ENCODE data around the gene ZCCHC2.
A peak's percentile ranks its signal among the peaks of the same experiment; 100 is the strongest.

DNA sequence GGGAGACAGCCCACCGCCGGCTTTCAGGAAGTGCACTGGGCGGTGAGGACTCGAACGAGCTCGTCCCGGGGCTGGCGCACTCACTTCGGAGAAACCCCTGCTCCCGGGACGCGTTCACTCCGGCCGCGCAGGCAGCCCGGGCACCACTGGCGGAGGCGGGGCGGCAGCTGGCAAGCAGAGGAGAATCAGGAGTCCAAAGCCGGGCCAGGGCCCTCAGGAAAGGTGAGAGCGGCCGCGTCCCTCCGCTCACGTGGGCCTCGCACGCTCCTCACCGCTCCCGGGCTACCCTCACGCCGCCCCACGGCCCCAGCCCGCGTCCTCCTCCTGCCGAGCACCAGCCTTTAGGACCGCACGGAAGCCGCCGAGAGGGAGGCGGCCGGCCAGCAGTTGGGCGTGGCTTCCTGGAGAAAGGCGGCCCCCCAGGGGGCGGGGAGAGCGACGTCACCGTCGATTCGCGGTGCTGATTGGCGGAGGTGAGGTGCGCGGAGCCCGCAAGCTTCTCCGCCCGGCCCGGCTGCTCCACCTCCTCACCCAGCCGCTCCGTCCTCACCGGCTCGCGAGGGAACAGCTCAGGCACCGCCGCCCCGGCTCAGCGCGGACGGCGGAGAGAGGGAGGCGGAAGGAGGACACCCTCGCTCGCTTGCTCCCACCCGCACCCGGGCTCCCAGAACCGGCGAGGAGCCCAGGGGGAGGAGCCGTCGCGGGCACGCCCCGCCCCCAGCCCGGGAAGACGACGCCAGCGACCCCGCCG is at the start of gene ZCCHC2:
- TF ChIP-seq, protein P1, sequence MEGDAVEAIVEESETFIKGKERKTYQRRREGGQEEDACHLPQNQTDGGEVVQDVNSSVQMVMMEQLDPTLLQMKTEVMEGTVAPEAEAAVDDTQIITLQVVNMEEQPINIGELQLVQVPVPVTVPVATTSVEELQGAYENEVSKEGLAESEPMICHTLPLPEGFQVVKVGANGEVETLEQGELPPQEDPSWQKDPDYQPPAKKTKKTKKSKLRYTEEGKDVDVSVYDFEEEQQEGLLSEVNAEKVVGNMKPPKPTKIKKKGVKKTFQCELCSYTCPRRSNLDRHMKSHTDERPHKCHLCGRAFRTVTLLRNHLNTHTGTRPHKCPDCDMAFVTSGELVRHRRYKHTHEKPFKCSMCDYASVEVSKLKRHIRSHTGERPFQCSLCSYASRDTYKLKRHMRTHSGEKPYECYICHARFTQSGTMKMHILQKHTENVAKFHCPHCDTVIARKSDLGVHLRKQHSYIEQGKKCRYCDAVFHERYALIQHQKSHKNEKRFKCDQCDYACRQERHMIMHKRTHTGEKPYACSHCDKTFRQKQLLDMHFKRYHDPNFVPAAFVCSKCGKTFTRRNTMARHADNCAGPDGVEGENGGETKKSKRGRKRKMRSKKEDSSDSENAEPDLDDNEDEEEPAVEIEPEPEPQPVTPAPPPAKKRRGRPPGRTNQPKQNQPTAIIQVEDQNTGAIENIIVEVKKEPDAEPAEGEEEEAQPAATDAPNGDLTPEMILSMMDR (IDR thresholded peaks at IDR 0.05 in 2 of 3, conservative IDR thresholded peaks at IDR 0.05 in 1 of 3; ENCODE audit: insufficient read depth in 2 of 3, low read depth in 1 of 3, low read length in 3 of 3), result no peak
- TF ChIP-seq, protein P2, sequence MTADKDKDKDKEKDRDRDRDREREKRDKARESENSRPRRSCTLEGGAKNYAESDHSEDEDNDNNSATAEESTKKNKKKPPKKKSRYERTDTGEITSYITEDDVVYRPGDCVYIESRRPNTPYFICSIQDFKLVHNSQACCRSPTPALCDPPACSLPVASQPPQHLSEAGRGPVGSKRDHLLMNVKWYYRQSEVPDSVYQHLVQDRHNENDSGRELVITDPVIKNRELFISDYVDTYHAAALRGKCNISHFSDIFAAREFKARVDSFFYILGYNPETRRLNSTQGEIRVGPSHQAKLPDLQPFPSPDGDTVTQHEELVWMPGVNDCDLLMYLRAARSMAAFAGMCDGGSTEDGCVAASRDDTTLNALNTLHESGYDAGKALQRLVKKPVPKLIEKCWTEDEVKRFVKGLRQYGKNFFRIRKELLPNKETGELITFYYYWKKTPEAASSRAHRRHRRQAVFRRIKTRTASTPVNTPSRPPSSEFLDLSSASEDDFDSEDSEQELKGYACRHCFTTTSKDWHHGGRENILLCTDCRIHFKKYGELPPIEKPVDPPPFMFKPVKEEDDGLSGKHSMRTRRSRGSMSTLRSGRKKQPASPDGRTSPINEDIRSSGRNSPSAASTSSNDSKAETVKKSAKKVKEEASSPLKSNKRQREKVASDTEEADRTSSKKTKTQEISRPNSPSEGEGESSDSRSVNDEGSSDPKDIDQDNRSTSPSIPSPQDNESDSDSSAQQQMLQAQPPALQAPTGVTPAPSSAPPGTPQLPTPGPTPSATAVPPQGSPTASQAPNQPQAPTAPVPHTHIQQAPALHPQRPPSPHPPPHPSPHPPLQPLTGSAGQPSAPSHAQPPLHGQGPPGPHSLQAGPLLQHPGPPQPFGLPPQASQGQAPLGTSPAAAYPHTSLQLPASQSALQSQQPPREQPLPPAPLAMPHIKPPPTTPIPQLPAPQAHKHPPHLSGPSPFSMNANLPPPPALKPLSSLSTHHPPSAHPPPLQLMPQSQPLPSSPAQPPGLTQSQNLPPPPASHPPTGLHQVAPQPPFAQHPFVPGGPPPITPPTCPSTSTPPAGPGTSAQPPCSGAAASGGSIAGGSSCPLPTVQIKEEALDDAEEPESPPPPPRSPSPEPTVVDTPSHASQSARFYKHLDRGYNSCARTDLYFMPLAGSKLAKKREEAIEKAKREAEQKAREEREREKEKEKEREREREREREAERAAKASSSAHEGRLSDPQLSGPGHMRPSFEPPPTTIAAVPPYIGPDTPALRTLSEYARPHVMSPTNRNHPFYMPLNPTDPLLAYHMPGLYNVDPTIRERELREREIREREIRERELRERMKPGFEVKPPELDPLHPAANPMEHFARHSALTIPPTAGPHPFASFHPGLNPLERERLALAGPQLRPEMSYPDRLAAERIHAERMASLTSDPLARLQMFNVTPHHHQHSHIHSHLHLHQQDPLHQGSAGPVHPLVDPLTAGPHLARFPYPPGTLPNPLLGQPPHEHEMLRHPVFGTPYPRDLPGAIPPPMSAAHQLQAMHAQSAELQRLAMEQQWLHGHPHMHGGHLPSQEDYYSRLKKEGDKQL (CRISPR knock-in tag; IDR thresholded peaks at IDR 0.05; ENCODE audit: borderline replicate concordance), result no peak
- TF ChIP-seq SP1 (CRISPR knock-in tag; IDR thresholded peaks at IDR 0.05) (peak; percentile 98), FOXM1 (IDR thresholded peaks at IDR 0.05; ENCODE audit: low read depth) (0 out of 2 replicates have a peak, but pooled peaks have one; percentile 46), FOXM1 (CRISPR knock-in tag; IDR thresholded peaks at IDR 0.05; ENCODE audit: low read depth) (0 out of 2 replicates have a peak, but pooled peaks have one; percentile 42), NRF1 (conservative IDR thresholded peaks at IDR 0.05 in 1 of 2, IDR thresholded peaks at IDR 0.05 in 1 of 2) (peak; percentile 75), MED1 (CRISPR knock-in tag; IDR thresholded peaks at IDR 0.05; ENCODE audit: borderline replicate concordance) (no peak), TCF7L2 (IDR thresholded peaks at IDR 0.05; ENCODE audit: low read depth, low read length) (no peak), NR2C2 (CRISPR knock-in tag; IDR thresholded peaks at IDR 0.05) (no peak), NR2C2 (tag; IDR thresholded peaks at IDR 0.05) (no peak), ZNF212 (CRISPR knock-in tag; IDR thresholded peaks at IDR 0.05) (no peak), BACH1 (tag; IDR thresholded peaks at IDR 0.05) (no peak), HCFC1 (IDR thresholded peaks at IDR 0.05; ENCODE audit: low read depth, low read length) (no peak; the same call in 1 of the 2 replicates)
- TF ChIP-seq, protein P3, sequence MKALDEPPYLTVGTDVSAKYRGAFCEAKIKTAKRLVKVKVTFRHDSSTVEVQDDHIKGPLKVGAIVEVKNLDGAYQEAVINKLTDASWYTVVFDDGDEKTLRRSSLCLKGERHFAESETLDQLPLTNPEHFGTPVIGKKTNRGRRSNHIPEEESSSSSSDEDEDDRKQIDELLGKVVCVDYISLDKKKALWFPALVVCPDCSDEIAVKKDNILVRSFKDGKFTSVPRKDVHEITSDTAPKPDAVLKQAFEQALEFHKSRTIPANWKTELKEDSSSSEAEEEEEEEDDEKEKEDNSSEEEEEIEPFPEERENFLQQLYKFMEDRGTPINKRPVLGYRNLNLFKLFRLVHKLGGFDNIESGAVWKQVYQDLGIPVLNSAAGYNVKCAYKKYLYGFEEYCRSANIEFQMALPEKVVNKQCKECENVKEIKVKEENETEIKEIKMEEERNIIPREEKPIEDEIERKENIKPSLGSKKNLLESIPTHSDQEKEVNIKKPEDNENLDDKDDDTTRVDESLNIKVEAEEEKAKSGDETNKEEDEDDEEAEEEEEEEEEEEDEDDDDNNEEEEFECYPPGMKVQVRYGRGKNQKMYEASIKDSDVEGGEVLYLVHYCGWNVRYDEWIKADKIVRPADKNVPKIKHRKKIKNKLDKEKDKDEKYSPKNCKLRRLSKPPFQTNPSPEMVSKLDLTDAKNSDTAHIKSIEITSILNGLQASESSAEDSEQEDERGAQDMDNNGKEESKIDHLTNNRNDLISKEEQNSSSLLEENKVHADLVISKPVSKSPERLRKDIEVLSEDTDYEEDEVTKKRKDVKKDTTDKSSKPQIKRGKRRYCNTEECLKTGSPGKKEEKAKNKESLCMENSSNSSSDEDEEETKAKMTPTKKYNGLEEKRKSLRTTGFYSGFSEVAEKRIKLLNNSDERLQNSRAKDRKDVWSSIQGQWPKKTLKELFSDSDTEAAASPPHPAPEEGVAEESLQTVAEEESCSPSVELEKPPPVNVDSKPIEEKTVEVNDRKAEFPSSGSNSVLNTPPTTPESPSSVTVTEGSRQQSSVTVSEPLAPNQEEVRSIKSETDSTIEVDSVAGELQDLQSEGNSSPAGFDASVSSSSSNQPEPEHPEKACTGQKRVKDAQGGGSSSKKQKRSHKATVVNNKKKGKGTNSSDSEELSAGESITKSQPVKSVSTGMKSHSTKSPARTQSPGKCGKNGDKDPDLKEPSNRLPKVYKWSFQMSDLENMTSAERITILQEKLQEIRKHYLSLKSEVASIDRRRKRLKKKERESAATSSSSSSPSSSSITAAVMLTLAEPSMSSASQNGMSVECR (CRISPR knock-in tag; IDR thresholded peaks at IDR 0.05), result no peak; the same call in 1 of the 2 replicates
- TF ChIP-seq, protein P4, sequence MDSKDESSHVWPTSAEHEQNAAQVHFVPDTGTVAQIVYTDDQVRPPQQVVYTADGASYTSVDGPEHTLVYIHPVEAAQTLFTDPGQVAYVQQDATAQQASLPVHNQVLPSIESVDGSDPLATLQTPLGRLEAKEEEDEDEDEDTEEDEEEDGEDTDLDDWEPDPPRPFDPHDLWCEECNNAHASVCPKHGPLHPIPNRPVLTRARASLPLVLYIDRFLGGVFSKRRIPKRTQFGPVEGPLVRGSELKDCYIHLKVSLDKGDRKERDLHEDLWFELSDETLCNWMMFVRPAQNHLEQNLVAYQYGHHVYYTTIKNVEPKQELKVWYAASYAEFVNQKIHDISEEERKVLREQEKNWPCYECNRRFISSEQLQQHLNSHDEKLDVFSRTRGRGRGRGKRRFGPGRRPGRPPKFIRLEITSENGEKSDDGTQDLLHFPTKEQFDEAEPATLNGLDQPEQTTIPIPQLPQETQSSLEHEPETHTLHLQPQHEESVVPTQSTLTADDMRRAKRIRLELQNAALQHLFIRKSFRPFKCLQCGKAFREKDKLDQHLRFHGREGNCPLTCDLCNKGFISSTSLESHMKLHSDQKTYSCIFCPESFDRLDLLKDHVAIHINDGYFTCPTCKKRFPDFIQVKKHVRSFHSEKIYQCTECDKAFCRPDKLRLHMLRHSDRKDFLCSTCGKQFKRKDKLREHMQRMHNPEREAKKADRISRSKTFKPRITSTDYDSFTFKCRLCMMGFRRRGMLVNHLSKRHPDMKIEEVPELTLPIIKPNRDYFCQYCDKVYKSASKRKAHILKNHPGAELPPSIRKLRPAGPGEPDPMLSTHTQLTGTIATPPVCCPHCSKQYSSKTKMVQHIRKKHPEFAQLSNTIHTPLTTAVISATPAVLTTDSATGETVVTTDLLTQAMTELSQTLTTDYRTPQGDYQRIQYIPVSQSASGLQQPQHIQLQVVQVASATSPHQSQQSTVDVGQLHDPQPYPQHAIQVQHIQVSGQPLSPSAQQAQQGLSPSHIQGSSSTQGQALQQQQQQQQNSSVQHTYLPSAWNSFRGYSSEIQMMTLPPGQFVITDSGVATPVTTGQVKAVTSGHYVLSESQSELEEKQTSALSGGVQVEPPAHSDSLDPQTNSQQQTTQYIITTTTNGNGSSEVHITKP (IDR thresholded peaks at IDR 0.05; ENCODE audit: partially characterized antibody), result peak; percentile 48

Measured in K562 (cell line).